IMR-90 (cell line): ENCODE data around the gene AKAP5. TPM values are rescaled to one million over a fixed set of nuclear protein-coding genes. Genes with fewer than 3 reads are reported as not detected.

ENCODE experiments used
- ATAC-seq: fragments of 200-7000 bp; cut with Tn5 transposase; 2 replicates; pipeline ENCODE4 v1.9.1; 2020; ENCODE audit warnings: low read depth, mild to moderate bottlenecking, moderate library complexity
- BruUV-seq: library from RNA; stranded (reverse); fragments of 400-500 nt; replicated peaks from 2 replicates; lab custom pipeline; 2021; lab: Mats Ljungman, UMichigan
- CTCF ChIA-PET: fragments of 300-600 bp; formaldehyde crosslinking; extraction: SDS; loops from one replicate; lab custom pipeline; 2021; ENCODE audit warnings: antibody characterized with exemption; lab: Yijun Ruan, JAX
- POLR2A ChIA-PET: fragments of 300-600 bp; sonication (Branson Sonifier 250); formaldehyde crosslinking; loops from one replicate; lab custom pipeline; 2022; ENCODE audit warnings: antibody characterized with exemption; ENCODE audit not compliant: unreplicated experiment; lab: Charles Lee
- DNase-seq: peaks from one replicate; pipeline ENCODE4 v3.0.0; 2013
- H2AFZ ChIP-seq: replicated peaks from 2 replicates; pipeline ENCODE3; 2013; ENCODE audit warnings: low read length, mild to moderate bottlenecking; ENCODE audit not compliant: poor library complexity
- H2AK5ac ChIP-seq: 2 replicates; pipeline ENCODE4 v1.6.1; 2013; ENCODE audit warnings: low read depth, low read length, inconsistent platforms
- H2AK9ac ChIP-seq: replicated peaks from 2 replicates; pipeline ENCODE3; 2013; ENCODE audit warnings: mild to moderate bottlenecking, low read depth, low read length, moderate library complexity; ENCODE audit not compliant: poor library complexity
- H2BK120ac ChIP-seq: 2 replicates; pipeline ENCODE4 v1.6.1; 2013; ENCODE audit warnings: low read depth, low read length, inconsistent platforms
- H2BK15ac ChIP-seq: 3 replicates; pipeline ENCODE4 v1.6.1; 2013; ENCODE audit warnings: low read depth, low read length, inconsistent platforms
- H2BK20ac ChIP-seq: 2 replicates; pipeline ENCODE4 v1.6.1; 2013; ENCODE audit warnings: low read depth, mild to moderate bottlenecking, inconsistent platforms, low read length, moderate library complexity
- H2BK5ac ChIP-seq: 2 replicates; pipeline ENCODE4 v1.6.1; 2013; ENCODE audit warnings: mild to moderate bottlenecking, low read depth, low read length, inconsistent platforms; ENCODE audit not compliant: poor library complexity, severe bottlenecking
- H3K14ac ChIP-seq: replicated peaks from 2 replicates; pipeline ENCODE4 v1.6.1; 2013; ENCODE audit warnings: low read depth, low read length, inconsistent platforms
- H3K18ac ChIP-seq: 2 replicates; pipeline ENCODE4 v1.6.1; 2013; ENCODE audit warnings: low read depth, low read length, control low read depth
- H3K23ac ChIP-seq: 2 replicates; pipeline ENCODE4 v1.6.1; 2013; ENCODE audit warnings: low read depth, low read length, inconsistent platforms
- H3K27ac ChIP-seq: 2 replicates; pipeline ENCODE4 v1.5.1; 2013; ENCODE audit warnings: mild to moderate bottlenecking, control low read depth, low read length; ENCODE audit not compliant: insufficient read depth
- H3K27me3 ChIP-seq: 2 replicates; pipeline ENCODE4 v1.6.1; 2013; ENCODE audit warnings: low read length; ENCODE audit not compliant: control insufficient read depth, insufficient read depth
- H3K36me3 ChIP-seq: 2 replicates; pipeline ENCODE4 v1.6.1; 2013; ENCODE audit warnings: low read length, mixed read lengths; ENCODE audit not compliant: control insufficient read depth, insufficient read depth
- H3K4ac ChIP-seq: 2 replicates; pipeline ENCODE4 v1.6.1; 2013; ENCODE audit warnings: low read depth, low read length, inconsistent platforms
- H3K4me1 ChIP-seq: 2 replicates; pipeline ENCODE4 v1.6.1; 2013; ENCODE audit warnings: low read length, mixed read lengths; ENCODE audit not compliant: control insufficient read depth, insufficient read depth
- H3K4me2 ChIP-seq: 2 replicates; pipeline ENCODE4 v1.6.1; 2013; ENCODE audit warnings: low read depth, mild to moderate bottlenecking, control low read depth, low read length, moderate library complexity
- H3K4me3 ChIP-seq: 2 replicates; pipeline ENCODE4 v1.5.1; 2013; ENCODE audit warnings: low read depth, mild to moderate bottlenecking, control low read depth, low read length, moderate library complexity; ENCODE audit not compliant: insufficient read depth
- H3K56ac ChIP-seq: 2 replicates; pipeline ENCODE4 v1.6.1; 2013; ENCODE audit warnings: low read length, inconsistent platforms; ENCODE audit not compliant: insufficient read depth; ENCODE audit errors: extremely low read depth
- H3K79me1 ChIP-seq, 2 experiments: 2 replicates each; pipeline ENCODE4 v1.6.1; 2013; ENCODE audit warnings: low read length in 2 of 2, inconsistent platforms in 1 of 2, low read depth in 1 of 2
- H3K9ac ChIP-seq: 2 replicates; pipeline ENCODE4 v1.6.1; 2013; ENCODE audit warnings: low read depth, low read length, control low read depth
- H3K9me1 ChIP-seq: 2 replicates; pipeline ENCODE4 v1.6.1; 2013; ENCODE audit warnings: low read length, inconsistent platforms; ENCODE audit not compliant: insufficient read depth
- H3K9me3 ChIP-seq: 2 replicates; pipeline ENCODE4 v1.6.1; 2013; ENCODE audit warnings: low read length; ENCODE audit not compliant: control insufficient read depth, insufficient read depth
- H4K20me1 ChIP-seq: 2 replicates; pipeline ENCODE4 v1.6.1; 2013; ENCODE audit warnings: low read length, inconsistent platforms; ENCODE audit not compliant: insufficient read depth
- H4K5ac ChIP-seq: 2 replicates; pipeline ENCODE4 v1.6.1; 2013; ENCODE audit warnings: mild to moderate bottlenecking, low read depth, low read length, control low read depth
- H4K8ac ChIP-seq, 2 experiments: 2 replicates each; pipeline ENCODE4 v1.6.1; 2013; ENCODE audit warnings: low read depth in 2 of 2, low read length in 2 of 2, control low read depth in 1 of 2, inconsistent platforms in 1 of 2
- H4K91ac ChIP-seq: 2 replicates; pipeline ENCODE4 v1.6.1; 2013; ENCODE audit warnings: low read depth, low read length, inconsistent platforms; ENCODE audit not compliant: insufficient read depth
- BHLHE40 ChIP-seq: fragments of 150-350 bp; IDR thresholded peaks from 2 replicates; pipeline ENCODE4 v1.6.1; 2016; ENCODE audit warnings: mild to moderate bottlenecking, low read depth, low read length
- CHD1 ChIP-seq: IDR thresholded peaks from 2 replicates; pipeline ENCODE4 v1.6.1; 2012; ENCODE audit warnings: low read depth, low read length, improper control_type of control experiment
- CTCF ChIP-seq: conservative IDR thresholded peaks from 2 replicates; pipeline ENCODE4 v1.5.1; 2012; ENCODE audit warnings: mild to moderate bottlenecking, low read depth, low read length, improper control_type of control experiment
- FOS ChIP-seq: fragments of 150-350 bp; IDR thresholded peaks from 2 replicates; pipeline ENCODE4 v1.6.1; 2016; ENCODE audit warnings: low read depth, low read length
- MAFK ChIP-seq: IDR thresholded peaks from 2 replicates; pipeline ENCODE4 v1.6.1; 2012; ENCODE audit warnings: low read depth, low read length, improper control_type of control experiment
- MXI1 ChIP-seq: IDR thresholded peaks from 2 replicates; pipeline ENCODE4 v1.6.1; 2012; ENCODE audit warnings: low read depth, mild to moderate bottlenecking, low read length, moderate library complexity, borderline replicate concordance
- NFE2L2 ChIP-seq: fragments of 150-350 bp; IDR thresholded peaks from 2 replicates; pipeline ENCODE4 v1.6.1; 2016; ENCODE audit warnings: low read depth, mild to moderate bottlenecking, low read length
- POLR2A ChIP-seq: IDR thresholded peaks from 2 replicates; pipeline ENCODE4 v1.6.1; 2012; ENCODE audit warnings: mild to moderate bottlenecking, low read depth, low read length
- RCOR1 ChIP-seq: IDR thresholded peaks from 2 replicates; pipeline ENCODE4 v1.6.1; 2012; ENCODE audit warnings: mild to moderate bottlenecking, low read length, improper control_type of control experiment; ENCODE audit not compliant: insufficient replicate concordance
- RFX5 ChIP-seq: IDR thresholded peaks from 2 replicates; pipeline ENCODE4 v1.8.0; 2012; ENCODE audit warnings: low read depth, mild to moderate bottlenecking, low read length, moderate library complexity
- SMC3 ChIP-seq: fragments of 150-350 bp; IDR thresholded peaks from 2 replicates; pipeline ENCODE4 v1.6.1; 2016; ENCODE audit warnings: low read depth, mild to moderate bottlenecking, antibody characterized with exemption, low read length, moderate library complexity
- USF2 ChIP-seq: fragments of 150-350 bp; IDR thresholded peaks from 2 replicates; pipeline ENCODE4 v1.6.1; 2017; ENCODE audit warnings: mild to moderate bottlenecking, antibody characterized with exemption, low read length, low read depth
- whole genome bisulfite sequencing, 2 experiments: methylation state at CpG; one replicate each; pipeline versions ENCODE4 v1.1.5 to v1.1.7; 2013; ENCODE audit warnings: missing lambda C conversion rate in 2 of 2; ENCODE audit not compliant: insufficient read length in 1 of 2; ENCODE audit errors: extremely low coverage in 2 of 2; 5-methylcytosine and 5-hydroxymethylcytosine counted together
- dilution Hi-C: fragments of 300-500 bp; cut with HindIII; formaldehyde crosslinking; loops from one replicate; pipeline ENCODE4 v1.14.3; 2018; ENCODE audit warnings: low sequenced_read_pairs; ENCODE audit not compliant: unreplicated experiment
- in situ Hi-C: fragments of 300-500 bp; cut with MboI; formaldehyde crosslinking; loops from 3 replicates; pipeline ENCODE4 v1.14.3; 2019; ENCODE audit warnings: low sequenced_read_pairs, inconsistent platforms, mixed read lengths
- intact Hi-C: fragments of 100-400 bp; cut with micrococcal nuclease; formaldehyde crosslinking; loops from 2 replicates; pipeline ENCODE4 v1.10.0; 2022
- polyA plus RNA-seq, 3 experiments: library from polyadenylated mRNA; depleted of rRNA; stranded (reverse); fragments of >200 nt; gene quantifications; 2 replicates each; pipeline ENCODE4 v1.2.3, GENCODE V29; 2012; ENCODE audit warnings: low replicate concordance in 1 of 3
- total RNA-seq: library from RNA; depleted of rRNA; stranded (reverse); fragments of >200 nt; gene quantifications from 2 replicates; pipeline ENCODE4 v1.2.3, GENCODE V29; 2012

Gene AKAP5
- total and polyA plus RNA-seq, 2 of the 4 experiments (the other 2 are of a cell fraction), result 0.21 to 0.72 TPM

- H3K4ac ChIP-seq, result no peak overlapping the region
- in situ Hi-C loops, result no loop called here
- no peaks in the 10 kb centered on the region for H3K27me3 ChIP-seq
- no peak overlapping the region for H3K9ac ChIP-seq
- H3K79me1 ChIP-seq, result no peaks in the 10 kb centered on the region
- no peak overlapping the region for H3K14ac ChIP-seq
- peaks cover 1% of the 10 kb centered on the region; the same call in 1 of the 2 replicates for H3K4me1 ChIP-seq
- H3K23ac ChIP-seq, result no peak overlapping the region
- H2BK15ac ChIP-seq, result no peak overlapping the region
- no TSS peak for BruUV-seq
- ChIA-PET POLR2A (no interaction called here), CTCF (interaction anchor here (0.6 kb wide), 1 partner anchor 27 kb away, joined by 3 read pairs; no protein-coding TSS in a partner anchor)
- H3K27ac ChIP-seq, result no peak overlapping the region
- H3K9me3 ChIP-seq, result no peaks in the 10 kb centered on the region
- H4K5ac ChIP-seq, result no peak overlapping the region
- DNase-seq (no peak), ATAC-seq (no peak)
- no peak overlapping the region for H2BK5ac ChIP-seq
- H3K36me3 ChIP-seq, result no peaks in the 10 kb centered on the region; the same call in 1 of the 2 replicates
- H3K18ac ChIP-seq, result no peak overlapping the region
- no CpG with 5 or more reads among the region's 3 CpGs for WGBS, 2 experiments
- no peak overlapping the region for H2BK120ac ChIP-seq
- H4K91ac ChIP-seq, result no peak overlapping the region
- no peak overlapping the region for H3K4me3 ChIP-seq
- no peak overlapping the region for H3K56ac ChIP-seq
- no peak overlapping the region for H3K4me2 ChIP-seq
- dilution Hi-C loops, result no loop called here
- peaks cover 7% of the 10 kb centered on the region for H3K9me1 ChIP-seq
- H2AK9ac ChIP-seq, result no peak overlapping the region
- H4K8ac ChIP-seq, result no peak overlapping the region
- H4K20me1 ChIP-seq, result no peaks in the 10 kb centered on the region
- no peak overlapping the region for H2AK5ac ChIP-seq
- TF ChIP-seq RCOR1 (no peak), FOS (no peak), CTCF (no peak), USF2 (no peak), POLR2A (no peak), MXI1 (no peak), NFE2L2 (no peak), MAFK (no peak), BHLHE40 (no peak), CHD1 (no peak), RFX5 (no peak), SMC3 (no peak)
- intact Hi-C loops, result no loop called here
- no peak overlapping the region for H2BK20ac ChIP-seq
- no peak overlapping the region for H2AFZ ChIP-seq
Measured at GRCh38 chr14:64461221-64461620, 4.1 kb upstream of the AKAP5 start.
